ENCODE results near the gene LHFPL3.
"Not testable (repeated sequence)": the region's sequence is repeated elsewhere in the genome, so short reads cannot be mapped to it uniquely, and the experiment has no call there.

Gene LHFPL3

DNA sequence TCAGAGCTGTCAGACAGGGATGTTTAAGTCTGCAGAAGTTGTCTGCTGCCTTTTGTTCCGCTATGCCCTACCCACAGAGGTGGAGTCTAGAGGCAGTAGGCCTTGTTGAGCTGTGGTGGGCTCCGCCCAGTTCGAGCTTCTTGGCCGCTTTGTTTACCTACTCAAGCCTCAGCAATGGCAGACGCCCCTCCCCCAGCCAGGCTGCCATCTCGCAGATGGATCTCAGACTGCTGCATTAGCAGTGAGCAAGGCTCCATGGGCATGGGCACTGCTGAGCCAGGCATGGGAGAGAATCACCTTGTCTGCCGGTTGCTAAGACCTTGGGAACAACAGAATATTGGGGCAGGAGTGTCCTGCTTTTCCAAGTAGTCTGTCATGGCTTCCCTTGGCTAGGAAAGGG lies 267.2 kb downstream of the LHFPL3 start:
- not testable (repeated sequence) for DNase-seq (ENCODE audit: low read depth)

DNA sequence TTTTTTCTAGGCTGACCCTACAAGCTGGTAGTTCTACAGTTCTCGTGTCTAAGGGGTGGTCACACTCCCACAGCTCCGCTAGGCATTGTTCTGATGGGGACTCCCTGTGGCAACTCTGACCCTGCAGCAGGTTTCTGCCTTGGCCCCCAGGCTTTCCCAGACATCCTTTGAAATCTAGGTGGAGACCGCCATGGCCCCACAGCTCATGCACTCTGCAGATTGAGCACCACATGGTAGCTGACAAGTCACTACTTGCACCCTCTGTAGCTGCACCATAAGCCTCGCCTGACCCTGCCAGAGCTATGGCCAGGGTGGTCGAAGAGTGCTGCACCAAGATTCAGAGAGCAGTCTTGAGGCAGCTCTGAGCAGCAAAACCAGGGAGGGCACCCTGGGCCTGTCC lies 275.6 kb downstream of the LHFPL3 start:
- no peak for DNase-seq (ENCODE audit: low read depth)

DNA sequence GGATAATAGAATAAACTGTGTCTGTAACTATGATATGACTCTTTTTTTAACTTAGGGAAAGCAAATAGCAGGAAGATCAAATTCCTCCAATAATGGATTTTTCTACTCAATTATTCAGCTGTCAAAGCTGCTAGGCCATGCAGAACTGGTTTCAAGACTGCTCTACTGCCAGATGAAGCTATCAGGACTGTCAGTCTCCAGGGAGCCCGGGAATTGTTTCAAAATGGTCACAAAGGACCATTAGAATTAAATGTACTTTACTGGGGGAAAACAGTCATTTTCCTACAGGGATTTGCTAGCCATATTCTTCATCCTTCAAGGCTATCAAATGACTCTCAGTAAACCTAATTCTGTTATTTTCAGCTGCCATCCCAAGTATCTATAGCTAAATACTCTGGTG lies 276.3 kb downstream of the LHFPL3 start:
- DNase-seq (ENCODE audit: low read depth), result no peak

DNA sequence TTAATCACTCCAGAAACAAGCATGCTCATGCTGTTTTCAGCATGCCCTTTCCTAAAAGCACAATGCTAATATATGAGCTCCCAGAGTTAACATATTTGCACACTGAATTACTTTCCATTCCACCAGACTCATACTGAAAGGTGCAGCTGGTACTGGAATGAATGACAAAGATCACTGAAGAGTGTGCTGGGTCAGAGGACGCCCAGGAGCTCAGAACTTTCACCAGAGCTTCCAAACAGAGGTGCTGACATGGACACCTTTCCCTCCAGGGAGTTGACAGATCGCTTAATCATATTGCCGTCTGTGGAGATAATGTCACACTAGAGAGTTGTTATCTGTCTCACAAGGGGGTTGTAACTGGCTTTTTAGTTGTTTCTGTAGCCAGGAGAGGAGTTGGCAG lies 292.9 kb downstream of the LHFPL3 start:
- no peak for DNase-seq (ENCODE audit: low read depth)

DNA sequence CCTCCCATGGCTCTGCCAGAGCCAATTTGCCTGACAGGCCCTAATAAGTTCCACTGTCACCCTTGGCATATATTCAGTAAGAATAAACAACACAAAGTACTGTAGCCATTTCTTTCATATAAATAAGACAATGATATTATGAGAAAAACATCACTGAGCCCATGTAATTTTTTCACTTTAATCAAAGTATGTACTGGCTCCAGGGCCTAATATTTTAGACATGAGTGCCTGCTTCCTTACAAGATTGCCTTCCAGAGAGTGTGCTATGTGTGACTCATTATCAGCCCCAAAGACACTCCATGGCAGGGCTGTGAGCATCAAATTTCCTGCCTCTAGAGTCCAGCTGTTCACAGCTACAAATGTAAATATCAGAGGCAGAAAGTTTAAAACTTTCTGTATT lies 297.6 kb downstream of the LHFPL3 start:
- no peak for DNase-seq (ENCODE audit: low read depth)

DNA sequence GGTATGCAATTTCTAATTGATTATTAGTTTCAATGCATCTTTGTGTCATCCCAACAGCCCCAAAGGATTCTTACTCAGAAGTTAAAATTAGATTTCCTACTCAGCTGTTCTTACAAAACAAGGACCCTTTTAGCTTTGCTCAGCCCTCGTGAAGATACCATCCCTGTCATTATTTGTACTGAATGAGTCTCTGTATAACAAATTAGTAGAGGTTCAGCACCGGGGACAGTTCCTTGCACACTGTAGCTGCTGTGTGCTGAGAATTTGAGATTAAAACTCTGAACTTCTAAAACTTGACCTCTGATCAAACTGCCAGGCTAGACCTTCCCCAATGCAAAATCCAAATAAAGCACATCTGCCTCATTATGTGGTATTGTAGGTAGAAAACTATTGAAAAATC lies 299.1 kb downstream of the LHFPL3 start:
- DNase-seq (ENCODE audit: low read depth), result no peak

DNA sequence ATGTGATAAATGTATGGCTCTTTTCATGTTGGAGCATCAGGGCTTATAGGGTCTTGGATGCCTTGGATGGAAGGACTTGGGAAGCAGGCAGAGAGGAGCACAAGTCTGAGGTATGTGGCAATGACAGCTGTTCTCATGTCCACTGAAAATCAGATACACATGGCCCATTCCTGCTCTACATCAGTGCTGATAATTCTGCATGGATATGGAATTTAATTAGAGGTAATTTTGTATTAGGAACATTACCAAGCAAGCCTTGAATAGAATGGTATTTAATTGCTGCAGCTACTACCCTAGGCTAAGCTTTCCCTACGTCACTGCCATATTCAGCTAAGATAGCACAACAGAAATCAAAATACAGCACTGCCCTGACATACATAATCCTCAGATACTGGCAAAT lies 299.6 kb downstream of the LHFPL3 start:
- DNase-seq (ENCODE audit: low read depth), result no peak

DNA sequence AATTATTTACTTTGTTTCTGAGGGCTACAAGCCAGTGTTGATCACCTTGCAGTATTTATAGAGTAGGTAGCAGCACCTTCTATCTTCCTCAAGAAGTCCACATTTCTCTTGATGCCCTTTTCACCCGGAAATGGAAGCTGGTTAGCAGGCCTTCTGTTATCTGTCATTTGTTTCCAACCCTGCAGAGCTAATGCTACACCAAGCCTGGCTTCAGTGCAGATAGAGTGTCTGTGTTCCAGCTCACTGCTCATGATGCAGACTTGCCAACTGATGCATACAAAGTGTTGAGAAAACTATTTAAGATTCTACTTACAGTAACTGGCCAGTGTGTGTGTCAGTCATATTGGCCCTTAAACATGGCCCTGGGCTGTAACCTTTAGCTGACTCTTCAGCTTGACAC lies 301.0 kb downstream of the LHFPL3 start:
- no peak for DNase-seq (ENCODE audit: low read depth)

DNA sequence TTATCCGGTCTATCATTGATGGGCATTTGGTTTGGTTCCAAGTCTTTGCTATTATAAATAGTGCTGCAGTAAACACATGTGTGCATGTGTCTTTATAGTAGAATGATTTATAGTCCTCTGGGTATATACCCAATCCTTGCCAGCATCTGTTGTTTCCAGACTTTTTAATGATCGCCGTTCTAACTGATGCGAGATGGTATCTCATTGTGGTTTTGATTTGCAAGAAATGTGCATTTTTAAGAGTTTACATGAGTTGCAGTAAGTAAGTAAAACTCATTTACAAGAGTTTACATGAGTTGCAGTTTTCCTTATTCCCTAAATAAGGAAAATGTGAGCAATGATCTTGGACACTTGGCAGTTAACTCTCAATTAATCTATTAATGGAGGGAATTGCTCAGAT lies 312.1 kb downstream of the LHFPL3 start:
- no peak for DNase-seq (ENCODE audit: low read depth)

DNA sequence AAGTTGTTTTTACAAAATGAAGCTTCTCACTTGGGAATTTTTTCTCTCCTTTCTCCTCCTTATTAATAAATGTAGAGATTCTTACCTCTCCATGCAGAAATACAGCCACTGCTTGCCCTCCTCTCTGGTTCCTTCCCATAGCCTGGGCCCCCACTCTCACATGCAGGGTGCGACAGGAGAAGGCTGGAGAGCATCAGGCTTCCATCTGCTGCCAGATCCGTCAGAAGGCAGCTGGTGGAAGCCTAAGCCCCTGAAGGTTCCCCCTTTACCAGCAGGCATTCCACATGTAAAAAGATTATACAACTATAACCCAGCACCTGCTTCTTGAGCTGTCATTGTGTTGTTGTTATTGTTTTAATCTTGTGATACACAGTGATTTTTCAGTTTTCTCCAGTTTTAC lies 314.2 kb downstream of the LHFPL3 start:
- DNase-seq (ENCODE audit: low read depth), result no peak

DNA sequence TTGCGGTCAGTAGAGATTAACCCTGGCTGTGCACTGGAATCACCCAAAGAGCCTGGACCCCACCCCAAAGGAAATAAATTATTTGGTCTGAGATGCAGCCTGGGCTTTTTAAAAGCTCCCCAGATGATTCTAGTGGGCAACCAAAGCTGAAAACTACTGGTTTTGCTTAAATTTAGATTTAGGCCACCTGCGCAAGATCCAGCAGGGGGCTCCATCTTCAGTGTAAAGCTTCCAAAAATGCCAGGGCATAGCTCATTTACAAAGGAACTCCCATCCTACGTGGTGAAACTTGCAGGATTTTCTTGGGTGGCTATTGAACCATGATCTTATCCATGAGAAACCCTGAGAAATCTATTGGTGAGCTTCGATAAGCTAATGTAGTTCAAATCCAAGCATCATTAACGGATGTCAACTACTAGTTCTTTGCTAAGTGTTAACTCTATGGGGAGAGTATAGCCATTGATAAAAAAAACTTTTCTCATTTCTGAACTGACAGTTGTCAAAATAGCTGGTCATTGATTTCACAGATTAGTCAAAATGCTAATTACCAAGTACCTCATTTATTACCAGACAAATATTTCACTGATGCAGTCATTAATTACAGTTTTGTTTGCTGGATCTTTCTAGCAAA lies 315.3 kb downstream of the LHFPL3 start:
- DNase-seq (ENCODE audit: low read depth), result no peak

DNA sequence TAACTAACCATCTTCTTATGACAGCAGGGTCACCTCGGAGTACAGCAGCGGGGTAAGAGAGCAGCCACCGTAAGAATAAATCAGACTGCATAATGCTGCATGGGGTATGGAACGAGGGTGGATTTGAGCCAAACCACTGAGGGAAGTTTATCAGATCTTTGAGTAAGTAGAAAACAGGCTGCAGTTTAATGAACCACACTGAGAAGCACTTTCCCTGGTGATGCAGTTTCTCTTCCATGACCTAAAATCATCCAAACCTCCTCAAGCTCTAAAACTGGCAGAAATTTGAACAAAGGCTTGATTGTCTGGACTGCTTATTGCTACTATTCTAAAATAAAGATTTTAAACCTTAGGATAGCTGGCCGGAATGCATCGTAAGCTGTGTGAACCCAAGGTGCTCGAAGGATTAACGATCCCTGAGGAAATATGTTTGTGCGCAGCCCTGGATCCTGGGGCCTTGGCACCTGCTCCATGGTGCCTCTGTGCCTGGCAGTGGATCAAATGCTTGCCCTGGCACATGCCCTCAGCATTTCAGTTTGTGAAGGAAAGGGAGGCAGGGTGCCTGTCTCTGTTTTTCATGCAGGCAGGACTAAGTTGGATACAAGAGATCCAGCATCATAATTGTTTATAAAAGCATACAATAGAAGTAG lies 322.7 kb downstream of the LHFPL3 start:
- DNase-seq (ENCODE audit: low read depth), result no peak

DNA sequence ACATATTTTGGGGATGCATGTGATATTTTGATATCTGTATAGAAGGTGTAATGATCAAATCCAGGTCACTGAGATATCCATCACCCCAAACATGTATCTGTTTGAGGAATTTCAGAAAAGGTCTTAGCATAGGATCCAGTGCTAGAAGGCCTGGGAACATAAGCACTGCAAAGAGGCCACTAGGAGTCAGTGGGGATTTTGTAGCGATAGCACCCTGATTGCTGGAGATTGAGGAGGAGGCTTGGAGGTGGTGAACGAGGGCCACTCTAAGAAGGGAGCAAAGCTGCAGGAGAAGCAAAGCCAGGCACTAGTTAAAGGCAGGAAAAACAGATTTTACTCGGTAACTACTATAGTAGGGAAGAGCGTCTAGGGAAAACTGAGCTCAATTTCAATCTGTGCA lies 324.0 kb downstream of the LHFPL3 start:
- no peak for DNase-seq (ENCODE audit: low read depth)

DNA sequence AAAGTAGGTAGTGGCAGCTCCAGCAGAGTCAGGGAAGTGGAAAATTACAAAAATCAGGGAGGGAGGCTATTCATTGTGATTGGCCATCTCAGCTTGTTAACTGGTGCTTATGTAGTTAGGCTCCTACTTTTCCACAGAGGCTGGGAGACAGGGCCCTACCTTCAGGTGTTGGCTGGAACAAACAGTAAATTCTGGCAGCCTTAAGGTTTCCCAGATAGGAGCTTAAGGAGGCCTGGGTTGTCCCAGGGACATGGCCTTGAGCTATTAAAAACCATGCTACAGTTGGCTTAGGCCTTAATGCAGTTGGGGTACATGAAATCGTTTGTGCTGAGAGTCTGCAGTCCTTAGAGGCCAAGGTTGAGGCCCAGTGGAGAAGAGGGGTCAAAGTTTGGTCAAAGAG lies 324.5 kb downstream of the LHFPL3 start:
- no peak for DNase-seq (ENCODE audit: low read depth)

DNA sequence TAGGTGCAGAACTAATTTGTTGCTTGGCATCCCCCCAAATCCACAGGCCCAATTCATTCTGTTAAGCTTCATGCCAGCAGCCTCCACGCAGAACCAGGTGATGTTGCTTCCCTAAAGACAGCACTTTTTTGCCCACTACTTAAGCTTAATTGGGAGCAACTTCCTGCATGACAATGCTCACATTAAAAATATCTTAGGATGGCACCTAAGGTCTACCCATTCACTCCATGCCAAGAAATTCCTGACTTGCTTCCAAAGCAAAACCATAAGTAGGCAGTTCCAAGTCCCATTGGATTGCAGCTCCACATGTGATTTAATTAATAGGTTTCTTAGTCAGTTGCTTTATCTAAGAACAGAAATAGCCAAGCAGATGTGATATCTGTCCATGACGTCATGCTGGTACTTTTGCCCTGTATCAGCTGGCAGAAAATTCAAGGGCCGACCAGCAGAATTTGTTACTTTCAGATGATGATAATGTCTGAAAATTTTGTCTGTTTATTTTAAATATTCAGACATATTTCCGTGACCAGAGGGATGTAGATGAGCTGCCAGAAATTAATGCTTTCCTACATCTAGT lies 325.5 kb downstream of the LHFPL3 start:
- DNase-seq (ENCODE audit: low read depth), result no peak

DNA sequence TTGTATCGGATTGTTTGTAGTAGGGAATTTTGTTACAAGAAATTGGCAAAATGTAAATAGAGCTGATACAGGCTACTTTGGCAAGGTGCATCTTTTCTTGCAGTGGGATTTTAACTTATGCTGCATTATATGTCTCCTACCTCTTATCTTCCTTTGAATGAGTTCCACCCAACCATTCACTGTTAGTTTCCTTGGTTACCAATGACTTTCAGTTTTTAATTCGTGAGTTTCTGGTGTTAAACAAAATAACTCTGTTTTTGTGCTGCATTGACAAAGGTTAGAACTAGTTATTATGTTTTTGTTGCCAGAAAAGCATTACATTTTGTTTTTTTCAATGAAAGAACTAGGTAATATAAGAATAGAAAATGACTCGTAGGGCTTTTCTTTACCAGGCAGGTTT lies 327.2 kb downstream of the LHFPL3 start:
- DNase-seq (ENCODE audit: low read depth), result no peak

DNA sequence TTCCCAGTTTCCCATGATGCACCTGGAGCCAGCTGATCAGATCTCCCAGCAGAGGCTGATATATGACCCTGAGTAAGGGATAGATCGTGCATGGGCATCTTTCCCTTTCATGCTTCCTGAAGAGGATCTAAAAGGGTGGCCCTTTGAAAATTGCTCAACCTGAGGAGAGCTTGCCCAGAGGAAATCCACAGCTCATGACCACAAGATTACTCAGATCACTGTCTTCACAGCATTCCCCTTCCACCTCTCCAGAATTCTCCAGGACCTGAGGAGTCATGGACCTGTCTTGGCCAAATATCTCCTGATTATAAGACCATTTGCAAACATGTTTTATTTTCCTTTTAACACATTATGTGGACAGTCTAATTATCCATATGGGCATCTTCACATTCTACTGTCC lies 328.1 kb downstream of the LHFPL3 start:
- DNase-seq (ENCODE audit: low read depth), result no peak

DNA sequence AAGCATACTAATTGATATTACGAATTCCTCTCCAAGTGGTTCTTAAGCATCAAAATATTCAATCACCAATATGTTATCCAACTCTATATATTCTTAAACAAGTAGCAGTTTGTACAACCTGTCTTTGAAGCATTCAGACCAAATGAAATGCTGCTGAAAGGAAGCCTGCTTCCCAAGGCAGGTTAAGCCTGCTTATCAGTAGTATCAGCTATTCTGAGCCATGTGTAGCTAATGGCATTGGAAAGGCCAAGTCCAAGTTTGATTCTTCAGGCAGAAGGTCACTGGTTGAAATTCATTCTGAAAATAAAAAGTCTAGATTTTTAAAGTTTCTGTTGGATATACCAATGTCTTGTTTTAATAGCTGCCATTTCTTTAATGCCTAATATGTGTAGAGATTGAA lies 328.7 kb downstream of the LHFPL3 start:
- DNase-seq (ENCODE audit: low read depth), result no peak

DNA sequence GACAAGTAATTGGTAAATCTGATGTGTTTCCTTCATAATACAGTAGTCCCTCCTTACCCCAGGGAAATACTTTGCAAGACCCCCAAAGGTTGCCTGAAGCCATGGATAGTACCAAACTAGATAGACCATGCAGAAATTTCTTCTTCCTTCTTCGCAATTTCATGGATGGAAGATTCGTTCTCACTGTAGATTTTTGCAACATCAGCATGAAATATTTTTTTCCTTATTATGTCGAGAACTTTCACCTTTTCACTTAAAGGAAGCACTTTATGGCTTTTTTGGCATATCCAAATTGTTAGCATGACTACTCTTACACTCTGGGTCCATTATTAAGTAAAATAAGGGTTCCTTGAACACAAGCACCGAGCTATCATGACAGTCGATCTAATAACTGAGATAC lies 333.2 kb downstream of the LHFPL3 start:
- no peak for DNase-seq (ENCODE audit: low read depth)

DNA sequence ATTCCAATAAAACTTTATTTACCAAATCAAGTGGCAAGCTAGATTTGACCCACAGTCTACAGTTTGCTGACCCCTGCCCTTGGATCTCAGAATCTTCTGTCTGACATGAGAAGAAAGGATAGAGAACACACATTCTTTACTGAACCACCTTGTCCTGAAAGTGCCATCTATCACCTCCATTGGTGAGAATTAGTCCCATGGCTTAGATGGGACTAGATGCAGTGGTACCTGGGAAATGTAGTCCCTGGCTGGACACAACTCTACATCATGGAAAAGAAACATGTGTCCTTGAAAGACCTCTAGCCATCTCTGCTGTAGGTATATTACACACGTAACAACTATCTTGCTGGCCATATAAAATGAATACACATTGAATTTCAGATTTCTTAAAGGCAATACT lies 336.2 kb downstream of the LHFPL3 start:
- no peak for DNase-seq (ENCODE audit: low read depth)

DNA sequence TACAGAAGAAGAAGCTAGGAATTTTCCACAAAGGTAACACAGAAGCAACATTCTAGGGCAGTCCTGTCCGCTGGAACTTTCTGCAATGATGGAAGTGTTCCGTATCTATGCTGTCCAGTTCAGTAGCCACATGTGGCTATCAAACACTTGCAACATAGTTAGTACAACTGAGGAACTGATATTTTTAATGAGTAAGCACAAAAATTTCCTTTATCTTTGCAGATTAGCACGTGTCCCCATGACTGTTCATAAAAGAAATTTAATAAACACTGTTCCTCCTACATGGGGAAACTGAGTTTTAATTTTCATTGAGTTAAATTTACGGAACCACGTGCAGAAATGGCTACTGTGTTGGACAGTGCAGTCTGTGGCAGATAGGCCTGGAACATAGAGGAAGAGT lies 349.2 kb downstream of the LHFPL3 start:
- DNase-seq (ENCODE audit: low read depth), result no peak

DNA sequence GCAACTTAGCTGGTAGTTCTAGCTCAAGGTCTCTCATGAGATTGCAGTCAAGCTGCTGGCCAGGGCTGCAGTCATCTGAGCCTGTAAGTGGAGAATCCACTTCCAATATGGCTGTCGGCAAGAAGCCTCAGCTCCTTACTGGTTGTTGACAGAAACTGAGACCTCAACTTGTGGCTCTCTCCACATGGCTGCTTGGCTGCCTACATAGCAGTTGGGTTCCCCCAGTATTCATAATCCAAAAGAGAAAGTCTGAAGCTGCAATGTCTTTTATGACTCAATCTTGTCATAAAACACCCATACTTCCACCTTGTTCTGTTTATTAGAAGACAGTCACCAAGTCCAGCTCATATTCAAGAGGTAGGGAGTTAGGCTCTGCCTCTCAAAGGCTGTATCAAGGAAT lies 350.7 kb downstream of the LHFPL3 start:
- DNase-seq (ENCODE audit: low read depth), result no peak

DNA sequence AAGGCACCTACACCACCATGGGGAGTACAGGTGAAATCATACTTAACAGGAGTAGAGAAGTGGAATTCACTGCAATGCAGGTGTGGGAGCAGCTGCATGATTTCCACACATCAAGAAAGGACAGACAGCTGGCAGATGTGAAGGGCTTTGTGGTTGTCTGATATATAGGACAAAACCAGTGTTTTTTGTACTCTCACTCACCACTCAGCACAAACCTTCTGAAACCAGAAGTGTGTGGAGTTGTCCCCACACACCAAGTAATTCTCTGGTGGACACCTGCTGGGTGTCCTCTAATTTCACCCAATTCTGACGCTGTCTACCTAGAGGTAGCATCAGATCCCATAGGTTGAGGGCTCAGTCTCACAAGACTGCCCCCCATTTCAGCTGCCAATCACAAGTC lies 357.9 kb downstream of the LHFPL3 start:
- no peak for DNase-seq (ENCODE audit: low read depth)

DNA sequence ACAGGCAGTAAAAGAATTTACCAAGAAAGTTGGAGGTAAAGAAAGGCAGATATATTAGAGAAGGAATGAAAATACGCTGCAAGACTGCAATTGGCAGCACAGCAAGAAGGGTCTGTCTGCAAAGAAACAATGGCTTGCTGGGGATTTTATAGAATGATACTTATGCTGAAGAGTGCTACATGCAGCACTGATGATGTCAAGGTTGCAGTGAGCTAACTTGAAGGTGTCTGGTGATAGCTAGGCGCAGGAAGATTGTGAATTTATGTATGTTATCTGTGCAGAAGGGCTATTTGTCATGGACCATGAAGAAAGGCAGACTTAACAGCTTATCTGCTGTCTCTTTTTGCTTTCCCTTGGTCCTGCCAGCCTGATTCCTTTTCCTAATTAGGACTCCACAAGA lies 366.3 kb downstream of the LHFPL3 start:
- DNase-seq (ENCODE audit: low read depth), result no peak
